Stomach (tissue), 4 donors: Measurements from ENCODE around the gene HECW1.

ENCODE experiments used
- EP300 ChIP-seq: sonication (generic); formaldehyde crosslinking; IDR thresholded peaks from one replicate; pipeline ENCODE4 v1.6.1; 2017; ENCODE audit warnings: antibody characterized with exemption
- POLR2A ChIP-seq, 4 donors: fragments of 450-650 bp; IDR thresholded peaks; one replicate each; pipeline ENCODE4 v1.6.1; 2016; ENCODE audit warnings: antibody characterized with exemption in 4 of 4, control low read depth in 2 of 4, mild to moderate bottlenecking in 1 of 4, moderate library complexity in 1 of 4
- POLR2AphosphoS5 ChIP-seq, 3 donors: sonication (generic); formaldehyde crosslinking; IDR thresholded peaks; one replicate each; pipeline ENCODE4 v1.6.1; 2016; ENCODE audit warnings: antibody characterized with exemption in 3 of 3
- TF ChIP-seq, protein P1 (sequence below), 7 experiments: fragments of 450-650 bp in 4 of 7; fragments of 200-600 bp in 3 of 7; sonication (generic) in 3 of 7; IDR thresholded peaks; one replicate each; pipeline ENCODE4 v1.5.1; 2016 to 2019; ENCODE audit warnings: antibody characterized with exemption in 7 of 7, control low read depth in 2 of 7, mild to moderate bottlenecking in 1 of 7

DNA sequence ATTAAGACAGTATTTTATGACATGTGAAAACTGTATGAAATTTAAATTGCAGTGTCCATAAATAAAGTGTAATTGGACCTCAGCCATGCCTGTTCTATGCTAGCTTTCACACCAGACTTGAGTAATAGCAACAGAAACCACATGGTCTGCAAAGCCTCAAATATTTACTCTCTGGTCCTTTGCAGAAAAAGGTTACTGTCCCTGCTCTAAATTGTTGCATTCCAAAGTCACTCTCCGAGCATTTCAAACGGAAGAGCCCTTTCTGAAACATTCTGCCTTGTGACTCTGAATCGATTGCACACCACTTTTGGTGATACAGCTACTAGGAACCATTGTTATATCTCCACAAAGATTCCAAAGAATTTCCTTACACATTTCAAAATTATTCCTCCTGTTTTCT lies 389.4 kb downstream of the HECW1 start:
- TF ChIP-seq, protein P1, sequence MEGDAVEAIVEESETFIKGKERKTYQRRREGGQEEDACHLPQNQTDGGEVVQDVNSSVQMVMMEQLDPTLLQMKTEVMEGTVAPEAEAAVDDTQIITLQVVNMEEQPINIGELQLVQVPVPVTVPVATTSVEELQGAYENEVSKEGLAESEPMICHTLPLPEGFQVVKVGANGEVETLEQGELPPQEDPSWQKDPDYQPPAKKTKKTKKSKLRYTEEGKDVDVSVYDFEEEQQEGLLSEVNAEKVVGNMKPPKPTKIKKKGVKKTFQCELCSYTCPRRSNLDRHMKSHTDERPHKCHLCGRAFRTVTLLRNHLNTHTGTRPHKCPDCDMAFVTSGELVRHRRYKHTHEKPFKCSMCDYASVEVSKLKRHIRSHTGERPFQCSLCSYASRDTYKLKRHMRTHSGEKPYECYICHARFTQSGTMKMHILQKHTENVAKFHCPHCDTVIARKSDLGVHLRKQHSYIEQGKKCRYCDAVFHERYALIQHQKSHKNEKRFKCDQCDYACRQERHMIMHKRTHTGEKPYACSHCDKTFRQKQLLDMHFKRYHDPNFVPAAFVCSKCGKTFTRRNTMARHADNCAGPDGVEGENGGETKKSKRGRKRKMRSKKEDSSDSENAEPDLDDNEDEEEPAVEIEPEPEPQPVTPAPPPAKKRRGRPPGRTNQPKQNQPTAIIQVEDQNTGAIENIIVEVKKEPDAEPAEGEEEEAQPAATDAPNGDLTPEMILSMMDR (IDR thresholded peaks at IDR 0.05): no peak
- TF ChIP-seq POLR2A (IDR thresholded peaks at IDR 0.05): no peak
- TF ChIP-seq EP300: no peak
- TF ChIP-seq POLR2AphosphoS5 (IDR thresholded peaks at IDR 0.05): no peak
